Left lobe of liver (tissue), 2 donors: ENCODE measurements around the gene SLC9A9. TPM values are rescaled to one million over a fixed set of nuclear protein-coding genes. Genes with fewer than 3 reads are reported as not detected.

Experiments used
- ATAC-seq: fragments of 200-7000 bp; cut with Tn5 transposase; one replicate; pipeline ENCODE4 v1.9.1; 2020; ENCODE audit warnings: mild to moderate bottlenecking, moderate library complexity
- DNase-seq: peaks from one replicate; pipeline ENCODE4 v3.0.0-alpha.2; 2020; ENCODE audit warnings: low spot score
- total RNA-seq: library from RNA; stranded (reverse); gene quantifications from one replicate; pipeline ENCODE4 v1.2.1, GENCODE V29; 2021
- donor health status: DM: no; HTN: no; CAD: no; lungs with moderate emphysema.
- donor health status: DM: no; HTN: yes; CAD: no.

Gene SLC9A9
- total RNA-seq, 1 donor from 2014 or later = 2.5 TPM

DNA sequence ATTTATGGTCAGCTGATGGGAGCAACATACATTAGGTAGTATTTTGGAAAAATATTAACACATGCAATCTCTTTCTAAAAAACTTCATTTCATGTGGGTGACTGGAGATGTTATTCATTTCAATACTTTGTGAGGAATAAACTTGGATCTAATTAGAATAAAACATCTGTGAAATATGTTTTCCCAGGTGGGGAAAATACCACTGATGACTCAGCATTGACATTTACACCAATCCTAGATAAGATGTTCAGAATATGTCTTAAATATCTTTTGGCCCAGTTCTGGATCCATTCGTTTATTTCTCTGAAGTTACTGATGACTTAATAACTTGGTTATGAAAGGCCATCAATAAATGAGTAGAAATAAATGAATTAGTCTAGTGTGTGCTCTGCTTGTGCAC is 481.1 kb downstream of the SLC9A9 start:
- ATAC-seq (no peak), DNase-seq (no peak)

DNA sequence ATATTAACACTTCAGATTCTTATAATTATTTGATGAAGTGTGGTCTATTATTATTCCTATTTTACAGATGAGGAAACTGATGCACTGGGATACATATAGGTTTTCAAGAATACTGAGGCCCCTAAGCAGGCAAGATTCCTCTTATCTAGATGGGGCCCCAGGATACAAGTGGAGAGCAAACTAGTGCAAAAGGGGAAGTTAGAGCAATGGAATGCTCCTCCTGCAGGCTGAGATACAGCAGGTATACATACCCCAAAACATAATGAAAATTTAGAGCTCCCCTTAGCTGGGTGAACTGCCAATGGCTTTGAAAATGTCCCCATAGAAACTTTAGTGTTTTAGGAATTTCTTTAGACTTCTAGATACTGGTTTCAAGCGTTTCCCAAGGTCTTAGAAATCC is 481.6 kb downstream of the SLC9A9 start:
- DNase-seq = no peak
- no peak for ATAC-seq

DNA sequence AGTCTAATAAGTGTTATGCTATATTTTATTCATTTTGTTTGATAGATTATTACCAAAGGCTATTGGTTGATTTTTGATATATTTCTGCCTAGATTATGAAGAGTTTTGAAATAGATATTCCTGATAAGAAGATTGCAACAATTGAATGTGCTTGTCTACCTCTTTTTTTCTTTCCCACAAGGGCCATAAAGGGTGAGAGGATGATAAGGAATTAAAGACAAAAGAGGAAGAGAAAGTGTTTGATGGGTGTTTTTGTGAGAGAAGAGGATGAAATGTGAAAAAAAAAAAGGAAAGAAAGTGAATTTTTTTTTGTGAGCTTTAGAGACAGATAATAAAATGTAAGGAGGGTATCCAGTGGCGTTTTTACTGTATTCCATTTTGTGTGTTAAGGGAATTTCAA is 484.3 kb downstream of the SLC9A9 start:
- no peak for DNase-seq
- ATAC-seq = no peak

DNA sequence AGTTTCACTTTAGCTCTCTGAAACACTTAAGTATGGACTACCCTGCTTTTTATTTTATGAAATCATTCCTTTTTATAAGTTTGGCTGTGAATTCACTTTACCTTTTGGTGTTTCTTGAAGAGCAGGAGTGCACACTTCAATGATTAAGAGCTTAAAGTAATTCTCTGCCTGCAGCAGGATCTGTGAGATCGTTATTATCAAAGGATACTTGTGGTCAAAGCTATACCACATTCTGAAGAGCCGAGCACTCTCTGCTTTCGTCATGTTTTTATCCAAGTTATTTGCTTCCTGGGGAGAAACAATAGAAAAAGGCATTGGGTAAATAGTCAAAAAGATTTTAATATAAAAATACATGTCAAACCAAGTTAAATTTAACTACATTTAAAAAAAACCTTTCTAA is 485.0 kb downstream of the SLC9A9 start:
- DNase-seq = no peak
- no peak for ATAC-seq

DNA sequence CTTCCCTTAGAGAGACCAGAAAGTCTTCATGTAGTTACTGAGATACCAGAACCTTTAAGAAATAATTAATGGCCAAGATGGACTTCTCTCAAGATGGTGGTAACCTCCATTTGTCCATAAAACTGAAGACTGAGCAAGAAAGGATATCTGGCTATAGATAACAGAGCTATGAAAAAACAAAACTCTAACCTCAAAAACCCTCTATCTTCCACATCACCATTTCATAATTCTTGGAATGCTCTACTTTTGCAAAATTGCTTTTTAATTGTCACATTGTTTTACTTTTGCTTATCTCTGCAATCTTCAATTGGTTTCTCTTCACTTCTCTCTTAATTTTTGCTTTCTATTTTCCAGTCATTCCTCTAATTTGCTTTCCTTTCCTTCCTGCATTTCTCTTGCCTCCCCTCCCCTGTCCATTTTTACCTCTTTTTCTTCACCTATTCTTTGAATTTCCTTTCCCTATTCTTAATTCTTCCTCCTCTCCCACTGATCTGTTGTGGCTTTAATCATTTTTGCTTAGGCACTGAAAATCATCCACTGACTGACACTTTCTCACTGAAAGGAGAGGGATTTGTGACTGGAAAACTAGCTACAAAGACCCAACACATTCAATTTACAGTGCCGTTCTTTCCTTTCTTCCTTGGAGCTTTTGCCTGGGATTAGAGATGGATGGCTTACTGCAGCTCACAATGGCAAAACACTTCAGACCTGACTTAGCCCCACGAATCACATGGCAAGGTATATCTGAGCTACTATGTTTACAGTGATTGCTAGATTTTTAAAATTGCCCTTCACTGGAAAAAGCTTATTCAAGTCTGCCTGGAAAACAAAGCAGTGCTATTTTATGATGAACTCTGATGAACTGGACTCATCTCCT is 485.9 kb downstream of the SLC9A9 start:
- DNase-seq = no peak
- no peak for ATAC-seq

DNA sequence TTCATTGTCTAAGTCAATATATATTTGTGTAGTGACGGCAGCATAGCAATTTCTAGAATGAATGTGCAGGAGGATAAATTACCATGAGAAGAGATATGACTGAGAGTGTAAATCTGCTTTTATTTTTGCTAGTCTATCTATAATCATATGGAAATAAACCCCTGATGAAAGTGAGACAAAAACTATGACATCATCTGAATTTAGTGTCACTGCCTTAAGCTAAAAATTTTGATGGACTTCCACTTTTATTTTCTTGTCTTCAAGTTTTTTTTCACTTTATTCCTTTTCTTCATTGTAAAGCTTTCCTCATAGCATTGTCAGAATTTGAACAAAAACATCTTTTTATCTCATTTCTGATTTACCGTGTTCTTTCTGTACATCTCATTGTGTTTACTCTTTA is 486.7 kb downstream of the SLC9A9 start:
- ATAC-seq (no peak), DNase-seq (no peak)

DNA sequence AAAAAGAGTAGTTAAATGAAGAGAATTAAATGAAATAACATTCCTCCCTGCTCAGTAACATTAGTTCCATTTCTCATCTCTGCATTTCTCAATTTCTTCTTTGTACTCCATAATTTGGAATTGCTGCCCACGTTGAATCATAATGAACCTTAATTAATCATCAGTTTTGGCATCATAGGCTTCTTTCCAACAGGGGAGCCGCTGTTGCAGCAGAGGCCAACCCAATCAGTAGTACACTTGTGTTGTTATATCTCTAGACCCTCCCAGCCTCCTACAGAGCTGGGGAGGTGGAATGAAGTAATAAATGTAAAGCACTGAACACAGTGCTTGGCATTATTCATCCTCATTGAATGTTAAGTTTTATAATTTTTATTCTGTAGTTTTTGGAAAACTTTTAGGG is 488.0 kb downstream of the SLC9A9 start:
- ATAC-seq = no peak
- no peak for DNase-seq

DNA sequence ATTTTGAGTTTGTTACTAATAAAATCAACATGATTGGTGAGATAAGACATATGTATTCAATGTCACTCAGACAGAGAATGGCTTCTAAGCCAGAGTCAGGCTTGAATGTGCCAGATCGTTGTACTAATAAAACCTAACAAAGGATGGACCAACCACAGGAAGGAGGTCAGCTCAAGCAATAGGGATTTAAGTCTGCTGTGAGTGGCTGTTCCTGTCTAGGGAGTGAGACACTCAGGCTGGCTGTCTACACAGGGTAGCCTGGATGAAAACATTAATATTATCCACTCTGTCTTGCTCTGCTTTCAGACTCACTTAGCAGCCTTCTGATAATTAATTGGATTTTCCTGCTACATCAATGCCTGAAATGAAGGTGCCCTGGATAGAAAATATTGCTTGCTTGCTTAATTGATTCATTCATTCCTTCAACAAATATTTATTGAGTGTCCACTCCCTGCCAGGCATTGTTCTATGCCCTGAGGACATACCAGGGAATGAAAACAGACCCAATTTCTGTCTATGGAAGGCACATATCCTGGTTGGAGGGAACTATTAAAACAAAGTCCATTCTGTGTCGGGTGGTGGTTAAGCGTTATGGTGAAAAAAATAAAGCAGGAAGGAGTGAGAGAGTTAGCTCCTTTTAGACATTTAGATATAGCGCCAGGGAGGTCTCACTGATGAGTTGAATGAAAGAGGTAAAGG is 489.3 kb downstream of the SLC9A9 start:
- DNase-seq = no peak

DNA sequence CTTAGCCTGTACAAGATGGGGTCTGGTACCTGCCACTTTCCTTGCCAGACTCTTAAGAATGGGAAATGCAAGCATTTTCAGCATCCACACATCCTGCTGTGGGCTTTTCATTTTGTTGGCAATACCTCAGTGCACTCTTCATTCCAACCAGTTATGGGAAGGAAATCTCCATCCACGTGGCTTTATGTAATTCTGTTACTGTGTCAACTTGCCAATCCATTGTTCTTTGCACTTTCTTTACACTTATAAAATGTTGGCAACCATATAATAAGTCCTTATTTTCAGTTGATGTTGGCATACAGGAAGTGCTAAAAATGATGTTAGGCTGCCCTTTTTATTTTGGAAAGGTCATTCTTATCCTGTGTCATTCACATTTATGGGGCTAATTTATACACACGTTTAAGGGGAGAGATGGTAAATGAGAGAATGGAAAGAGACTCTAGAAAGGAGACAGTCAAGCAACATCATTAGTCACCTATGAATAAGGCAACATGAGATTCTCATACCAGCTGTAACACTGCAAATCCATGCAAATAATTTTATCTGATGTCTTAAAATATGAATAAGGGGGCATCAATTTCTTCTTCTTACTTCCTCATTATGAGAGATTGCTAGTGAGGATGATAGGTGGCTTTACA is 490.0 kb downstream of the SLC9A9 start:
- no peak for ATAC-seq
- DNase-seq = no peak

More for the DNA sequence above, 489.3 kb downstream of the SLC9A9 start:
- ATAC-seq = no peak

DNA sequence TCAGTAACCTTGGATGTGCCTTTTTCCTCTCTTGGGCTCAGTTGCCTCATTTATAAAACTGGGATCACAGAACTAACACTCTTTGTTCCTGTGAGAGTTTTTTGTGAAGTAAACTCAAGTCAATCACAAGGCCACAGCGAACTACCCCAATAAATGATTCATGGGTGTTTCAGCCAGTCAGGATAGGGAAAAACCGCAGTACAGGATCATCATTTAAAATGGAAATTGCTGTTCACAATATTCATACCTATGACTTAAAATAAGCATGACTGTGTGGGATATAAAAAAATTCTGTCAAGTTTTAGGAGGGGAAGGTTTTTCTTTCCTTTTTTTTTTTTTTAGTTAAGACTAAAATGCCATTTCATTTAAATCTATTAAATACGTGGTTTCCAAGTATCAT is 490.6 kb downstream of the SLC9A9 start:
- ATAC-seq (no peak), DNase-seq (no peak)

DNA sequence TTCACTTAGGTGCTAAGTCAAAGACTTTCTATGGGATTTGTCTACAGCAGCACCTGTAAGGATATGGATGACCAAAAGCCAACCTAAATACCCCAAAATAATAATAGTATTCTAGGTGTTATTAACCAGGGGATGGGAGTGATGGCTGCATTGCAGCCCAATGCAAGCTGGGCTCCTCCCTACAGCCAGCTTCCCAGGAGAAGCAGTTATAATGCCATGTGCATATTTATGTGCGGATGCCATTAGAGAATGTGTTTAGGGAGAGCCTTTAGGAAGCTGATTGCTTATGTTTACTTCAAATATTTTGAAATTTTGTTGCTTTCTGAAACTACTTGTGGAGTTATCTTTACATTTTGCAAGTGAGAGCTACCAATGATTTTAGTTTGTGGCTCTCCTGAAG is 491.4 kb downstream of the SLC9A9 start:
- DNase-seq (no peak), ATAC-seq (no peak)

DNA sequence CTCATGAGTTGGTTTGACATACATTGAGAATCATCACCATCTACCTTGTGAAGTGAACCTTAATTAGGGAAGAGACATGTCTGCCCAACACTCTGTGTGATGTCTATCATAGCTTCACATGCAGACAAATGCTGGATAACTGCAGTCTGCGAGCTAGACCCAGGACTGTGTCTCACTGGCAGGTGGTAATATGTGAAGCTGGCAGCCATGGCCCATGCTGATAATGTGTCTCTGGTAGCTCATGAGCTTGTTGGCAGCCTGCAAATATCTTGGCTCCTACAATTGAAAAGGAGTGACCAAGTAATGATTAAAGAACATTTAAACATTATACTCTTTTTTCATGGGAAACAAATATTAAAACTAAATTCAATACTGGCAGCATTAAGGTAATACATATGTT is 493.9 kb downstream of the SLC9A9 start:
- DNase-seq (no peak), ATAC-seq (no peak)

DNA sequence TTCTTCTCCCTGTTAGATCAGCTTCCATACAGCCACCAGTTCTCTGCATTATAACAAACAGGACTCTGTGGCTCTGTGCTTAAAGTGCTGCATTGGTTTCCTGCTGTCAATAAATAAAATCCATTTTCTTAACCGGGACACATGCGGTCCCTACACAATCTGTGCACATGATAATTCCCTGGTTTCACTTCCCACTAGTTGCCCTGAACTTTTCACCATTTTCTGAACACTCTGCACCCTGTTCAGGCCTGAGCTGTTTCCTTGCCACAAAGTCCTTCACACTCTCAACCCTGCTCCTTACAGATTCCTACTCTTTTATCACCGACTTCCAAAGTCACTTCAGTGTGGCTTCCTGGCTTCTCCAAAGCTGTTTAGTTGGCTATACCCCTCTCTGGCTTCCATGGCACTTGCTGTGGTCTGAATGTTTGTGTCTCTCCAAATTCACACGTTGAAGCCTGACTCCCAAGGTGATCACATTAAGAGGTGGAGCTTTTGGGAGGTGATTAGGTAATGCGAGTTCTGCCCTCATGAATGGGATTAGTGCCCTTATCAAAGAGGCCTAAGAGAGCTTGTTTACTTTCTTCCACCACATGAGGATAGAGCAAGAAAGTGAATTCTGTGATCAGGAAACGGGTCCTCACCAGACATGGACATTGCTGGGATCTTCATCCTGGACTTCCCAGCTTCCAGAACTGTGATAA is 495.3 kb downstream of the SLC9A9 start:
- peak; percentile 31 for ATAC-seq
- DNase-seq = no peak

DNA sequence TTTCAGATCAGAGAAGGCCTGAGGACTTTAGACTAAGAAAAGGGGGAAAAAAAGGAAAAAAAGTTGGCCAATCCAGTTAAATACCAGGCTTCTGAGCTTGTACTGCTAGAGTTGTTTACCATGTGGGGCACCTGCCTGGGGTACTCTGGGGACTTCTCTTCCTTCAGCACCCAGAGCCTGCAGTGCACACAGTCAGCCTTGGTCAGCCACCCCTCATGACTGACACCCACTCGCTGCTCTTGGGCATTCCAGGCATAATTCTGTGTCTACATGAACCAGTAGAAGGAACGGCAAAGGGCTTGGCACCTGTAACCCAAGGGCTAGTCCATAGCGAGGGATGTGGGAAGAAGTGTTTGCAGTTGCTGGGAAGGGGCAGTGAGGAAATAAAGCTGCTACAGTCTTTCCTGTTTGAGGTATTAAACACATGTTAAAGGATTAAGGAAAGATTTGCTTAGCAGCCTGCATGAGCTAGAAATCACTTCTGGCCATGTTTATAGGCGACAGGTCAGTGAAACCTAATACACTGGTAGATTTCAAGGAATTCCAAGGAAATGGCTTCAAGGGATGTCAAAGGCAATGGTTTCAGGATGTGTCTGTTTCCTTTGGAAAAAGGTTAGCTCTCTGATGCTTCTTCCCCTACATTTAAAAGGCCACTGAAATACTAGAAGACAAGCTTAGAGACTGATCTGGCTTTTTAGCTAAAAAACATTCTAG is 496.2 kb downstream of the SLC9A9 start:
- ATAC-seq = no peak
- no peak for DNase-seq

DNA sequence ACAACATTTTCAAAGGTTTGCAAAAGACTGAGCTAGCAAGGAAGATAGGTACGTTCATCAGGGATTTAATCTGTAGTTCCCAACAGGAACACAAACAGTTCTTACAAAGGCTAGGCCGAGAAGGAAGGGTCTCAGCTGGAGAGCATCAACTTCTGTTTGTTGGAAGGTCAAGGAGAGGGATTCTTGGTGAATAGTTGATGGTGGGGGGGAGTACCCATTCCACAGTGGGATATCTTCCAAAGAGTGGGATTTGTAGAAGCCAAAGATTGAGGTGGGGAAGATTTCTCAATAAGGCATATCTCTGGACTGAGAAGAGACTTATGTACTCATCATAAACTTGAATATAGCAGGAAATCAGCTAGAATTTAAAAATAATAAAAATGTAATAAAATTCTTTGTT is 496.9 kb downstream of the SLC9A9 start:
- ATAC-seq (no peak), DNase-seq (no peak)

DNA sequence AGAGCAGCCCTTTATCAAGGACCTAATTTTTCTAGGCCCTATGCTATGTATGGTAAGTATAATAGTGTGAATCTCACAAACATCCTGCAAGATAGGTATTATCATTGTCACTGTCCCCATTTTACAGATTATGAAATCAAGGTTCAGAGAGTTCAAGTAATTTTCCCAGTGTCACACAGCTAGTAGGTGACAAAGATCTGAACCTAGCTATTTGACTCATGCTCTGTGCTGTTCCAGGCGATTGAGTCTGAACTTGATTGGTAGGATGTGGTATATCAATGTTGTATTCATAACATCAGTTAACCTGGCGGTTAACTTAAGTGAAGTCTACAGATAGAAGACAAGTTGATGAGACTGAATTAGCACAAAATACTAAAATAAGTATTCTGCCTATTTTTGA is 498.8 kb downstream of the SLC9A9 start:
- DNase-seq (no peak), ATAC-seq (no peak)

DNA sequence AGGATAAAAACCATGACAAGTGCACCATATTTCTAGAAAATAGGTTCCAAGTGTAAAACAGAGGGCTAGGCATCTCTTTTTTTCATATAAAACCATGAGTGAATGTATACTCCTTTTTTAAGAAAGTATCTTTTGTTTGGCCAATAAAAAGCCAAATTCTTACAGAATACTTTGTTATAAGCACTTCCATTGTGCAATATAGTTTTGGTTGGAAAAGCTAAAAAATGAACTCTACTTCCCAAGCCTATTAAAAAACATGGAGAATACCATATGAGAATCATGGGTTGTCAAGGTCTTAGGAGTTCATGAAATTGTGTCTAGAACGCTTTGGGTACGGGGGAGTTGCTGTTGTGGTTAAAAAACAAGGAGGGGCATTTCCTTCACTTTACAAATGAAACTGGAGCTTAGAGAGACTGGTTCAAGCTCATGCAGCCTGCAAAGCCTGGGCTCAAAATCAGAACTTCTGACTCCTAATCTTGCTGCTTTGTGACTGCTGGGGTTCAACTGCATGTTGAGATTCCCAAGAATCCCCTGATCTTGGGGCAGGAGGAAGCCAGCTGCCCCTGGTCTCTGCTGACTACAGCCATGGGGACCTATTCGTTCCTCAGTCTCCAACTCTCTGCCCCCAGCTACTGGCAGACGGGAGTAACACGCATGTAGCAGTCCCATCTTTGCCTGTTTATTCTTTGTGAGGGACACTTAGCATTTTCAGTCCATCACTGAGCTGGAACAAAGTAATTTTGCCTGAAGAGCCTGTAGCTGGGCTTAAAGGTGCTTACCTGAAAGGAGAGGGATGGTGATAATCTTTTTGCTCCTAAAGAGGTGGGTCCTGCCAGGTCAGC is 499.6 kb downstream of the SLC9A9 start:
- ATAC-seq = no peak
- DNase-seq = no peak

DNA sequence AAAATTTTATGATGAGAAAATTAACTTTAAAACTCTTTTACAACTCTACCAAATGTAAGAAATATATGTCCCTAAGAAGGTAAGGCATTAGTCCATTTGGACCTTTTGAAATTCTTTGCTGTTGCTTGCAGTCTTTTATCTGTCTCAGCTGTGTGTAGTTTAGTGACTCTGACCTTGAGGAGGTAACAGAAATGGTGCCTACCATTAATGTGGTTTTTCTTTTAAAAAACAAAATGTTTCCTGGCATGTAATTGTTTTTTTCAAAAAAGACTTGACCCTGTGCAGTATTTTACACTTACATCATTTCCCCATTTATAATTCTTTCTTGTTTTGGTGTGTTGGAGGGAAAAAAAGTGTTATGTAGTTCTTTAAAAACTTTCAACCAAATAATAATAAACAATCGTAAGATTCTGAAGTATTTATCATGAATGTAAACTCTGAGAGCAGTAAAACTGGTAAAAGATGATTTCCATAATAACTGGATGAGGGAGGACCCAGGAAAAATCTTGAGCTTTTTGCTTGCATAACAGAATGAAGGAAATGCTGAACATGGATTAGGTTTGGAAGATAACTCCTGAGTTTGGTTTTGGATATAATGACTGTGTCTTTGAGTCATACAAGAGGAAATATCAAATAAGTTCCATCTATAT is 503.6 kb downstream of the SLC9A9 start:
- no peak for DNase-seq
- no peak for ATAC-seq

DNA sequence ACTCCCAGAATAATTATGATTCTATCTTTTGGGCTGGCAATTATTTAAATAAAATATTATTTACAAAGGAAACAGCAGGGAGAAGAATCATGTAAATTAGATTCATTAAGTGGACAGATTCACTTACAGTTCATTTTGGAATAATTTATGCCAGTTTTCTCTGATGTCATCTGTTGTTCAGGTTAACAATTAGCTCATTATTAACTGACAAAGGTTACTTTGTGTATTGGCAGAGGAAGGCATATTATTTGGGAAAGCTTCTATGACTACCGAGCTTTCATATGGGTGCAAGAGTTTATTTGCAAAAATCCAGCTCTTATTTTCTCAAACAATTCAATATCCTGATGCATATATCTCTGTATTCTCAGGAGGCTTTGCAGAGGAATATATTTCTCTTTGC is 504.3 kb downstream of the SLC9A9 start:
- ATAC-seq = no peak
- DNase-seq = no peak
